Skeletal muscle tissue (tissue), 4 donors: ENCODE measurements around the gene C14orf132. TPM values are rescaled to one million over a fixed set of nuclear protein-coding genes. Genes with fewer than 3 reads are reported as not detected.

Experiments
- H3K27ac ChIP-seq: one replicate; pipeline ENCODE4 v1.7.0; 2013; ENCODE audit warnings: mild to moderate bottlenecking, low read depth, low read length, inconsistent platforms
- H3K27me3 ChIP-seq, 3 donors: one replicate each; pipeline ENCODE4 v1.7.0; 2013; ENCODE audit warnings: low read length in 3 of 3; ENCODE audit not compliant: control insufficient read depth in 3 of 3, insufficient read depth in 3 of 3
- H3K36me3 ChIP-seq, 3 donors: one replicate each; pipeline ENCODE4 v1.7.0; 2013; ENCODE audit warnings: low read length in 3 of 3; ENCODE audit not compliant: control insufficient read depth in 3 of 3, insufficient read depth in 3 of 3
- H3K4me1 ChIP-seq, 3 donors: one replicate each; pipeline ENCODE4 v1.7.0; 2013; ENCODE audit warnings: low read length in 3 of 3, mild to moderate bottlenecking in 3 of 3; ENCODE audit not compliant: control insufficient read depth in 3 of 3, insufficient read depth in 3 of 3
- H3K4me3 ChIP-seq, 3 donors: one replicate each; pipeline ENCODE4 v1.7.0; 2013; ENCODE audit warnings: low read length in 3 of 3
- H3K9ac ChIP-seq, 3 donors: one replicate each; pipeline ENCODE4 v1.7.0; 2013; ENCODE audit warnings: low read length in 3 of 3, mild to moderate bottlenecking in 3 of 3, moderate library complexity in 2 of 3, low read depth in 1 of 3
- H3K9me3 ChIP-seq, 3 donors: one replicate each; pipeline ENCODE4 v1.7.0; 2013; ENCODE audit warnings: low read length in 3 of 3; ENCODE audit not compliant: control insufficient read depth in 3 of 3
- total RNA-seq: library from RNA; depleted of rRNA; stranded (reverse); fragments of >200 nt; gene quantifications from one replicate; pipeline ENCODE4 v1.2.3, GENCODE V29; 2014
- donor health status: Osteomylitis.

Gene C14orf132
- total RNA-seq, 1 donor from 2014 or later, result 8.9 TPM

- Histone ChIP-seq H3K9me3 (no peaks in the 10 kb centered on the region), H3K36me3 (peaks cover 0 to 3% (median 0%) of the 10 kb centered on the region in 3 donors), H3K4me3 (no peak overlapping the region), H3K27ac (no peak overlapping the region), H3K9ac (no peak overlapping the region), H3K27me3 (no peaks in the 10 kb centered on the region), H3K4me1 (peaks cover 5 to 43% (median 16%) of the 10 kb centered on the region in 3 donors)
These were observed 12.7 kb downstream of the C14orf132 start for GRCh38 chr14:96051642-96052540.

- peak overlapping the region; percentile 72 for H3K27ac ChIP-seq
- no peaks in the 10 kb centered on the region for H3K27me3 ChIP-seq
- no peak overlapping the region for H3K4me3 ChIP-seq
- peak overlapping the region in 1 of 3 donors; percentile 62 for H3K9ac ChIP-seq
- H3K36me3 ChIP-seq, result peaks cover 0 to 3% (median 0%) of the 10 kb centered on the region in 3 donors
- no peaks in the 10 kb centered on the region for H3K9me3 ChIP-seq
- H3K4me1 ChIP-seq, result peaks cover 5 to 43% (median 16%) of the 10 kb centered on the region in 3 donors
These were observed 13.5 kb downstream of the C14orf132 start for GRCh38 chr14:96052541-96053247.

- H3K9ac ChIP-seq, result peak overlapping the region in 1 of 3 donors; percentile 62
- peak overlapping the region in 1 of 3 donors; percentile 35 for H3K4me3 ChIP-seq
These were observed 14.1 kb downstream of the C14orf132 start for GRCh38 chr14:96053248-96053599.

GRCh38 chr14:96053600-96054381 lies 14.6 kb downstream of the C14orf132 start:
- H3K4me1 ChIP-seq, result peaks cover 5 to 43% (median 16%) of the 10 kb centered on the region in 3 donors
- H3K27ac ChIP-seq, result peak overlapping the region; percentile 72
- H3K9ac ChIP-seq, result peak overlapping the region in 2 of 3 donors; percentile 27 to 62
- peak overlapping the region in 1 of 3 donors; percentile 35 for H3K4me3 ChIP-seq
- H3K27me3 ChIP-seq, result no peaks in the 10 kb centered on the region
- H3K36me3 ChIP-seq, result peaks cover 0 to 5% (median 0%) of the 10 kb centered on the region in 3 donors
- no peaks in the 10 kb centered on the region for H3K9me3 ChIP-seq

More at GRCh38 chr14:96053248-96053599, 14.1 kb downstream of the C14orf132 start:
- Histone ChIP-seq H3K4me1 (peaks cover 5 to 43% (median 16%) of the 10 kb centered on the region in 3 donors), H3K36me3 (peaks cover 0 to 5% (median 0%) of the 10 kb centered on the region in 3 donors), H3K9me3 (no peaks in the 10 kb centered on the region), H3K27me3 (no peaks in the 10 kb centered on the region), H3K27ac (peak overlapping the region; percentile 72)

- H3K4me1 ChIP-seq, result peaks cover 5 to 43% (median 16%) of the 10 kb centered on the region in 3 donors
- no peaks in the 10 kb centered on the region for H3K9me3 ChIP-seq
- H3K36me3 ChIP-seq, result peaks cover 0 to 5% (median 0%) of the 10 kb centered on the region in 3 donors
- no peak overlapping the region for H3K27ac ChIP-seq
- H3K9ac ChIP-seq, result no peak overlapping the region
- H3K27me3 ChIP-seq, result no peaks in the 10 kb centered on the region
- H3K4me3 ChIP-seq, result no peak overlapping the region
These were observed 15.5 kb downstream of the C14orf132 start for GRCh38 chr14:96054661-96055060.

GRCh38 chr14:96055065-96055752 lies 16.0 kb downstream of the C14orf132 start:
- Histone ChIP-seq H3K4me3 (no peak overlapping the region), H3K27me3 (no peaks in the 10 kb centered on the region), H3K9ac (no peak overlapping the region), H3K27ac (no peak overlapping the region), H3K4me1 (peaks cover 5 to 46% (median 16%) of the 10 kb centered on the region in 3 donors), H3K36me3 (peaks cover 0 to 5% (median 0%) of the 10 kb centered on the region in 3 donors), H3K9me3 (no peaks in the 10 kb centered on the region)

- Histone ChIP-seq H3K4me1 (peaks cover 5 to 48% (median 16%) of the 10 kb centered on the region in 3 donors), H3K9me3 (no peaks in the 10 kb centered on the region), H3K27me3 (no peaks in the 10 kb centered on the region), H3K9ac (peak overlapping the region in 1 of 3 donors; percentile 45), H3K36me3 (peaks cover 0 to 5% (median 0%) of the 10 kb centered on the region in 3 donors), H3K4me3 (no peak overlapping the region), H3K27ac (no peak overlapping the region)
These were observed 16.8 kb downstream of the C14orf132 start for GRCh38 chr14:96055753-96056508.

- Histone ChIP-seq H3K9ac (no peak overlapping the region), H3K4me3 (no peak overlapping the region), H3K27me3 (no peaks in the 10 kb centered on the region), H3K27ac (no peak overlapping the region), H3K9me3 (no peaks in the 10 kb centered on the region), H3K4me1 (peaks cover 5 to 42% (median 16%) of the 10 kb centered on the region in 3 donors), H3K36me3 (peaks cover 0 to 4% (median 0%) of the 10 kb centered on the region in 3 donors)
These were observed 17.6 kb downstream of the C14orf132 start for GRCh38 chr14:96056509-96057422.
